DMS 273 (cell line): ENCODE results near the gene DNMT1.
"Not testable (repeated sequence)": the region's sequence is repeated elsewhere in the genome, so short reads cannot be mapped to it uniquely, and the experiment has no call there.

Experiments
- DNase-seq: peaks from one replicate; lab custom pipeline; 2025; ENCODE audit not compliant: unreplicated experiment; lab: John Stamatoyannopoulos, UW

Gene DNMT1

GRCh38 chr19:10222201-10222890 is 27.6 kb upstream of the DNMT1 start:
- no peak for DNase-seq

GRCh38 chr19:10220695-10221094 is 25.9 kb upstream of the DNMT1 start:
- DNase-seq: no peak

GRCh38 chr19:10219678-10220077 is 24.9 kb upstream of the DNMT1 start:
- peak; percentile 65 for DNase-seq

GRCh38 chr19:10217085-10217484 is 22.3 kb upstream of the DNMT1 start:
- no peak for DNase-seq

- DNase-seq: no peak
Measured at GRCh38 chr19:10214784-10215183, 20.0 kb upstream of the DNMT1 start.

GRCh38 chr19:10211691-10212090 is 16.9 kb upstream of the DNMT1 start:
- DNase-seq: no peak

- no peak for DNase-seq
Measured at GRCh38 chr19:10211061-10211460, 16.3 kb upstream of the DNMT1 start.

GRCh38 chr19:10209315-10209714 is 14.6 kb upstream of the DNMT1 start:
- peak; percentile 41 for DNase-seq

- no peak for DNase-seq
Measured at GRCh38 chr19:10207026-10207425, 12.3 kb upstream of the DNMT1 start.

- DNase-seq: no peak
Measured at GRCh38 chr19:10206226-10206885, 11.6 kb upstream of the DNMT1 start.

GRCh38 chr19:10205636-10206035 is 10.9 kb upstream of the DNMT1 start:
- no peak for DNase-seq

GRCh38 chr19:10203686-10204085 is 8.9 kb upstream of the DNMT1 start:
- no peak for DNase-seq

- no peak for DNase-seq
Measured at GRCh38 chr19:10201176-10201575, 6.4 kb upstream of the DNMT1 start.

- not testable (repeated sequence) for DNase-seq
Measured at GRCh38 chr19:10200101-10200500, 5.3 kb upstream of the DNMT1 start.

- not testable (repeated sequence) for DNase-seq
Measured at GRCh38 chr19:10198889-10199644, 4.3 kb upstream of the DNMT1 start.

- DNase-seq: no peak
Measured at GRCh38 chr19:10195199-10195519, 406 bp upstream of the DNMT1 start.

- peak; percentile 63 for DNase-seq
Measured at GRCh38 chr19:10193790-10194499, 808 bp downstream of the DNMT1 start.

GRCh38 chr19:10192922-10193321 is 1.8 kb downstream of the DNMT1 start:
- no peak for DNase-seq

- DNase-seq: no peak
Measured at GRCh38 chr19:10191347-10191746, 3.4 kb downstream of the DNMT1 start.

- no peak for DNase-seq
Measured at GRCh38 chr19:10190026-10190425, 4.7 kb downstream of the DNMT1 start.

GRCh38 chr19:10189616-10190015 is 5.1 kb downstream of the DNMT1 start:
- no peak for DNase-seq

- no peak for DNase-seq
Measured at GRCh38 chr19:10187315-10187714, 7.4 kb downstream of the DNMT1 start.
